Sigmoid colon (tissue), 7 donors: ENCODE data around the gene POLR3H. TPM values are rescaled to one million over a fixed set of nuclear protein-coding genes. Genes with fewer than 3 reads are reported as not detected.

Source experiments
- DNase-seq: peaks from one replicate; pipeline ENCODE4 v3.0.0-alpha.2; 2019
- H3K27ac ChIP-seq, 4 donors: fragments of 200-600 bp; sonication (generic); one replicate each; pipeline ENCODE4 v1.5.1; 2016 to 2019; ENCODE audit warnings: mild to moderate bottlenecking in 1 of 4
- H3K27me3 ChIP-seq, 3 donors: fragments of 200-600 bp; sonication (generic); one replicate each; pipeline ENCODE4 v1.5.1; 2019; ENCODE audit warnings: mild to moderate bottlenecking in 1 of 3
- H3K36me3 ChIP-seq, 4 donors: fragments of 200-600 bp; sonication (generic); one replicate each; pipeline ENCODE4 v1.5.1; 2016 to 2019
- H3K4me1 ChIP-seq, 4 donors: fragments of 200-600 bp; sonication (generic); one replicate each; pipeline ENCODE4 v1.5.1; 2017 to 2019
- H3K4me3 ChIP-seq, 4 donors: fragments of 200-600 bp; sonication (generic); one replicate each; pipeline ENCODE4 v1.5.1; 2017 to 2019; ENCODE audit warnings: mild to moderate bottlenecking in 2 of 4, moderate library complexity in 1 of 4
- H3K9me3 ChIP-seq, 4 donors: fragments of 200-600 bp in 3 of 4; sonication (generic) in 3 of 4; one replicate each; pipeline versions ENCODE4 v1.5.1 to v1.6.1; 2013 to 2019
- EP300 ChIP-seq, 4 donors: sonication (generic); formaldehyde crosslinking; IDR thresholded peaks; one replicate each; pipeline ENCODE4 v1.6.1; 2017; ENCODE audit warnings: antibody characterized with exemption in 4 of 4
- POLR2A ChIP-seq, 2 donors: fragments of 450-650 bp; IDR thresholded peaks; one replicate each; pipeline ENCODE4 v1.6.1; 2016; ENCODE audit warnings: antibody characterized with exemption in 2 of 2, mild to moderate bottlenecking in 2 of 2, moderate library complexity in 2 of 2
- POLR2AphosphoS5 ChIP-seq, 4 donors: sonication (generic); formaldehyde crosslinking; IDR thresholded peaks; one replicate each; pipeline ENCODE4 v1.6.1; 2017; ENCODE audit warnings: antibody characterized with exemption in 4 of 4
- WGBS, 2 donors: extraction: QIAGEN DNeasy Blood & Tissue Kit; methylation state at CpG; one replicate each; pipeline ENCODE4 v1.1.7; 2013; 5-methylcytosine and 5-hydroxymethylcytosine counted together
- intact Hi-C: fragments of 100-400 bp; cut with DNase I; formaldehyde crosslinking; loops from one replicate; pipeline ENCODE4 v1.15.1; 2023
- polyA plus RNA-seq, 3 donors: library from polyadenylated mRNA; stranded (reverse); fragments of 200-250 nt; gene quantifications; one replicate each; pipeline ENCODE4 v1.2.3, GENCODE V29; 2013
- total RNA-seq, 4 donors: library from RNA; depleted of rRNA; stranded (reverse); fragments of >200 nt; gene quantifications; one replicate each; pipeline ENCODE4 v1.1.0, GENCODE V29; 2016
- TF ChIP-seq, protein P1 (sequence below), 4 experiments: fragments of 450-650 bp in 3 of 4; fragments of 200-600 bp in 1 of 4; IDR thresholded peaks; one replicate each; pipeline ENCODE4 v1.5.1; 2016 to 2019; ENCODE audit warnings: antibody characterized with exemption in 4 of 4, mild to moderate bottlenecking in 3 of 4, moderate library complexity in 2 of 4
- donor health status: healthy with polysubstance abuse.
- donor health status: Bipolar disorder and iron deficiency.
- donor health status: healthy.

The POLR3H gene
- total and polyA plus RNA-seq, 7 donors = 4.6 to 19.7 (median 10.5) TPM

DNA sequence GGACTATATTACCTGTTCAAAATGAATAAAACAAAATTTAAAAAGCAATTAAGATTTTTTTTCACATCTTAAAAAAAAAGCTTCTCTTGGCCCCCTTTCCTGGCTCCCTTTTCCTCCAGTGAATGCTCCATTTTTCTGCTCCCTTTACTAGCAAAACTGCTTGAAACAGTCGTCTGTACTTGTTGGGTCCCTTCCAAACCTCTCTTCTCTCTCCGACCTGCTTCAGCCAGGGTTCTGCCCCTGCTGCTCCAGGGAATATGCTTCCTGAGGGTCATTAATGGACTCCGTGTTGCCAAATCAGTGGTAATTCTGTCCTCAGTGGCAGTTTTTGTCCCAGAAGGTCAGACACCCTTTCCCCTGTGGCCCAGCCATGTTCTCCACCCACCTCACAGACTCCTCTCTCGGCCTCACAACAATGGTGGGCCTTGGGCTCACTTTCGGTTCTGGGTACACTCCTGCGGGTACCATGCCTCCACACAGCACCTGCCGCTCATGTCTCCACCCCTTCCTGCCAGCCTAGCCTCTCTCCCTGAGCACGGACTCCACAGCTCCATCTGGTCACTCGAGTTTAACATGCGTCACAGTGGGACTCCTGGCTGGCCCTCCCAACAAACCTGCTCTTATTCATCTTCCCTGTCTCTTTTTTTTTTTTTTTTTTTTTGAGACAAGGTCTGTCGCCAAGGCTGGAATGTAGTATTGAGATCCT lies 7.8 kb upstream of the POLR3H start:
- TF ChIP-seq POLR2AphosphoS5 (IDR thresholded peaks at IDR 0.05) (no peak), POLR2A (IDR thresholded peaks at IDR 0.05) (no peak), EP300 (IDR thresholded peaks at IDR 0.05) (no peak)
- TF ChIP-seq, protein P1, sequence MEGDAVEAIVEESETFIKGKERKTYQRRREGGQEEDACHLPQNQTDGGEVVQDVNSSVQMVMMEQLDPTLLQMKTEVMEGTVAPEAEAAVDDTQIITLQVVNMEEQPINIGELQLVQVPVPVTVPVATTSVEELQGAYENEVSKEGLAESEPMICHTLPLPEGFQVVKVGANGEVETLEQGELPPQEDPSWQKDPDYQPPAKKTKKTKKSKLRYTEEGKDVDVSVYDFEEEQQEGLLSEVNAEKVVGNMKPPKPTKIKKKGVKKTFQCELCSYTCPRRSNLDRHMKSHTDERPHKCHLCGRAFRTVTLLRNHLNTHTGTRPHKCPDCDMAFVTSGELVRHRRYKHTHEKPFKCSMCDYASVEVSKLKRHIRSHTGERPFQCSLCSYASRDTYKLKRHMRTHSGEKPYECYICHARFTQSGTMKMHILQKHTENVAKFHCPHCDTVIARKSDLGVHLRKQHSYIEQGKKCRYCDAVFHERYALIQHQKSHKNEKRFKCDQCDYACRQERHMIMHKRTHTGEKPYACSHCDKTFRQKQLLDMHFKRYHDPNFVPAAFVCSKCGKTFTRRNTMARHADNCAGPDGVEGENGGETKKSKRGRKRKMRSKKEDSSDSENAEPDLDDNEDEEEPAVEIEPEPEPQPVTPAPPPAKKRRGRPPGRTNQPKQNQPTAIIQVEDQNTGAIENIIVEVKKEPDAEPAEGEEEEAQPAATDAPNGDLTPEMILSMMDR (IDR thresholded peaks at IDR 0.05) = no peak
- DNase-seq = no peak
- WGBS, 2 donors = 68 to 79% methylated on average over 11 of the region's 11 CpGs
- H3K27ac ChIP-seq = peak overlapping the region in 2 of 4 donors; percentile 4 to 27
- no peaks in the 10 kb centered on the region for H3K36me3 ChIP-seq
- H3K27me3 ChIP-seq = no peaks in the 10 kb centered on the region
- intact Hi-C loops = no loop called here
- peaks cover 0 to 7% (median 5%) of the 10 kb centered on the region in 4 donors for H3K4me1 ChIP-seq
- H3K9me3 ChIP-seq = no peaks in the 10 kb centered on the region
- no peak overlapping the region for H3K4me3 ChIP-seq

DNA sequence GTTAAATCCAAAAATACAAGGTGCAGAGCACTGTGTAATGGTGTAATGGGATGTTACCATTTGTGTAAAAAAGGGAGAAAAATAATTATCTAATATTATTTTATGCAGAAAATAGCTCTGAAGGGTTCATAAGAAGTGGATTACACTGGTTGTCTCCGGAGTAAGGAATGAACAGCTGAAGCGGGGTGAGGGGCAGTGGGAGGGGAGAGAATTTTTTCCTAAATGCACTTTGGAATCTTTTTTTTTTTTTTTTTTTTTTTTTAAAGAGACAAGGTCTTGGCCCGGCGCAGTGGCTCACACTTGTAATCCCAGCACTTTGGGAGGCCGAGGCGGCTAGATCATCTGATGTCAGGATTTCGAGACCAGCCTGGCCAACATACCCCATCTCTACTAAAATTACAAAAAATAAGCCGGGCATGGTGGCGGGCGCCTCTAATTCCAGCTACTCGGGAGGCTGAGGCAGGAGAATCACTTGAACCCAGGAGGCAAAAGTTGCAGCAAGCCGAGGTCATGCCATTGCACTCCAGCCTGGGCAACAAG lies 6.8 kb upstream of the POLR3H start:
- no peaks in the 10 kb centered on the region for H3K9me3 ChIP-seq
- DNase-seq = no peak
- TF ChIP-seq, protein P1 (IDR thresholded peaks at IDR 0.05) = no peak
- TF ChIP-seq EP300 (IDR thresholded peaks at IDR 0.05) = no peak
- TF ChIP-seq POLR2AphosphoS5 (IDR thresholded peaks at IDR 0.05) = no peak
- no peak for TF ChIP-seq POLR2A (IDR thresholded peaks at IDR 0.05)
- WGBS, 2 donors = 87 to 88% methylated on average over 12 of the region's 12 CpGs
- intact Hi-C loops = no loop called here
- no peaks in the 10 kb centered on the region for H3K4me1 ChIP-seq
- no peaks in the 10 kb centered on the region for H3K36me3 ChIP-seq
- no peak overlapping the region for H3K27ac ChIP-seq
- no peaks in the 10 kb centered on the region for H3K27me3 ChIP-seq
- no peak overlapping the region for H3K4me3 ChIP-seq

DNA sequence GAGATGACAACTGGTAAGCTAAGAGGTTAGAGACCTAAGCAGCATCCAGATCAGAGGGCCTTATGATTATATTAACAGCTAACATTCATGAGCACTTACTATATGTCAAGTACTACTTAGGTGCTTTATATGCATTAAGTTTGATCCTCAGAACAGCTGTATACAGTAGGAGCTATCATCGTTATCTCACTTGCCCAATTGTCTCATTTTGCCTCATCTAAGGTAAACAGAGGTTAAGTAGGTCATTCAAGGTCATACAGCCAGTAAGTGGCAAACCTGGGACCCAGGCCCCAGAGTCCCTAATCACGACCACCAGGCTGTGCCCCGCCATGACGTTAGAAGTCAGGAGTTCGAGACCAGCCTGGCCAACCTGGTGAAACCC lies 4.6 kb upstream of the POLR3H start:
- TF ChIP-seq, protein P1 (IDR thresholded peaks at IDR 0.05) = no peak
- no peak for TF ChIP-seq EP300 (IDR thresholded peaks at IDR 0.05)
- TF ChIP-seq POLR2AphosphoS5 (IDR thresholded peaks at IDR 0.05) = no peak
- no peak for TF ChIP-seq POLR2A (IDR thresholded peaks at IDR 0.05)
- Histone ChIP-seq H3K36me3 (no peaks in the 10 kb centered on the region), H3K27ac (no peak overlapping the region), H3K9me3 (no peaks in the 10 kb centered on the region), H3K27me3 (no peaks in the 10 kb centered on the region), H3K4me3 (no peak overlapping the region), H3K4me1 (peaks cover 0 to 10% (median 6%) of the 10 kb centered on the region in 4 donors)
- 87 to 92% methylated on average over 5 of the region's 5 CpGs for WGBS, 2 donors
- intact Hi-C loops = no loop called here
- no peak for DNase-seq

DNA sequence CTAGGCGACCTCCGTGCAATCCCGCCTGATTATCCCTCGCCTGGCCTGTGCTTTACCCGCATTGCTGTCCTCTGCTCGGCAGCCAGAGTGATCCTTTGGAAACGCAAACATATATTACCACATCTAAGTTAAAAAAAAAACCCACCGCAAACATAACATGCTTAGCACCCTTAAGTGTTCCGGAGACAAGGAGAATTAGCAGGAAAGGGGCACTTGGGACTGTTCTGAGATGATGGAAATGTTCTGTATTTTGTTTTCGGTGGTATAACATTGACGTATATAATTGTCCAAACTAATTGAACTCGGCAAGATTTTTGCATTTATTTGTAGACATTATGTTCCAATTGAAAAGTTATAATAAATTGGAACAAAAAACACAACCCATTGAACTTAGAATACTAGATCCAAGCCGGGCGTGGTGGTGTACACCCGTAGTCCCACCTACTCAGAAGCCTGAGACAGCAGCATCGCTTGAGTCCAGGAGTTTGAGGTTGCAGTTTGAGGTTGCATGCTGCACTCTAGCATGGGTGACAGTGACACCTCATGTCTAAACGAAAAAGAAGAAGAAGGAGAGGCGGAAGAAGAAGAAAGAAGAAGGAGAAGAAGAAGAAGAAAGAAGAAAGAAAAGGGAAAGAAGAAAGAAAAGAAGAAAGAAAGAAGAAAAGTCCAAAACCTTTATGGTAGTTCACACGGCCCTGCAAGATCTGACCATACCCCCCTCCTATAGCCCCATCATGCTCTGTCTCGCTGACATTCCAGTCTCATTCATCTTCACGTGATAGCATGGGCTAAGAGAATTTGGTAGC lies 604 bp upstream of the POLR3H start:
- no peak for DNase-seq
- Histone ChIP-seq H3K9me3 (no peaks in the 10 kb centered on the region), H3K36me3 (peaks cover 0 to 11% (median 0%) of the 10 kb centered on the region in 4 donors), H3K4me1 (peaks cover 0 to 30% (median 28%) of the 10 kb centered on the region in 4 donors), H3K27me3 (no peaks in the 10 kb centered on the region), H3K27ac (peak overlapping the region; percentile 68 to 96 (median 94)), H3K4me3 (peak overlapping the region; percentile 68 to 93 (median 78))
- peak in 1 of 4 donors; percentile 12 for TF ChIP-seq POLR2AphosphoS5 (IDR thresholded peaks at IDR 0.05)
- TF ChIP-seq, protein P1 (IDR thresholded peaks at IDR 0.05) = no peak
- TF ChIP-seq POLR2A (IDR thresholded peaks at IDR 0.05) = no peak
- TF ChIP-seq EP300 (IDR thresholded peaks at IDR 0.05) = no peak
- intact Hi-C loops = loop anchor here (1.0 to 2.0 kb wide), 3 partner anchors 44 to 76 kb away; partner anchors contain the start of genes DESI1, PMM1 and XRCC6
- 23 to 26% methylated on average over 21 of the region's 21 CpGs for WGBS, 2 donors
